AG04450 (cell line): ENCODE measurements around the gene NUDT4B. TPM values are rescaled to one million over a fixed set of nuclear protein-coding genes. Genes with fewer than 3 reads are reported as not detected.
"Not testable (repeated sequence)": the region's sequence is repeated elsewhere in the genome, so short reads cannot be mapped to it uniquely, and the experiment has no call there.

Source experiments
- CTCF ChIA-PET: fragments of 300-600, 350-600 bp; formaldehyde crosslinking; extraction: SDS; loops from one replicate; lab custom pipeline; 2022; ENCODE audit warnings: antibody characterized with exemption, inconsistent platforms; lab: Charles Lee
- POLR2A ChIA-PET: fragments of 350-600 bp; formaldehyde crosslinking; extraction: SDS; loops from one replicate; lab custom pipeline; 2021; ENCODE audit warnings: antibody characterized with exemption, inconsistent platforms; lab: Yijun Ruan, JAX
- DNase-seq: peaks from one replicate; pipeline ENCODE4 v3.0.0-alpha.2; 2011; ENCODE audit warnings: low read depth, low spot score
- H3K27ac ChIP-seq: one replicate; pipeline ENCODE4 v1.5.1; 2012; ENCODE audit warnings: low read depth, low read length, control low read depth
- H3K27me3 ChIP-seq: one replicate; pipeline ENCODE4 v1.6.0; 2012; ENCODE audit warnings: low read length; ENCODE audit not compliant: control insufficient read depth, insufficient read depth
- H3K4me3 ChIP-seq: 2 replicates; pipeline ENCODE4 v1.5.1; 2011; ENCODE audit warnings: mild to moderate bottlenecking, low read depth, low read length, control low read depth
- H3K9me3 ChIP-seq: 2 replicates; pipeline ENCODE4 v1.5.1; 2012; ENCODE audit warnings: low read length; ENCODE audit not compliant: control insufficient read depth, insufficient read depth
- polyA plus RNA-seq: library from polyadenylated mRNA; depleted of rRNA; stranded (reverse); fragments of >200 nt; gene quantifications from 2 replicates; pipeline ENCODE4 v1.2.3, GENCODE V29; 2011

The NUDT4B gene
- polyA plus RNA-seq, 1 experiment, result 18.7 TPM

DNA sequence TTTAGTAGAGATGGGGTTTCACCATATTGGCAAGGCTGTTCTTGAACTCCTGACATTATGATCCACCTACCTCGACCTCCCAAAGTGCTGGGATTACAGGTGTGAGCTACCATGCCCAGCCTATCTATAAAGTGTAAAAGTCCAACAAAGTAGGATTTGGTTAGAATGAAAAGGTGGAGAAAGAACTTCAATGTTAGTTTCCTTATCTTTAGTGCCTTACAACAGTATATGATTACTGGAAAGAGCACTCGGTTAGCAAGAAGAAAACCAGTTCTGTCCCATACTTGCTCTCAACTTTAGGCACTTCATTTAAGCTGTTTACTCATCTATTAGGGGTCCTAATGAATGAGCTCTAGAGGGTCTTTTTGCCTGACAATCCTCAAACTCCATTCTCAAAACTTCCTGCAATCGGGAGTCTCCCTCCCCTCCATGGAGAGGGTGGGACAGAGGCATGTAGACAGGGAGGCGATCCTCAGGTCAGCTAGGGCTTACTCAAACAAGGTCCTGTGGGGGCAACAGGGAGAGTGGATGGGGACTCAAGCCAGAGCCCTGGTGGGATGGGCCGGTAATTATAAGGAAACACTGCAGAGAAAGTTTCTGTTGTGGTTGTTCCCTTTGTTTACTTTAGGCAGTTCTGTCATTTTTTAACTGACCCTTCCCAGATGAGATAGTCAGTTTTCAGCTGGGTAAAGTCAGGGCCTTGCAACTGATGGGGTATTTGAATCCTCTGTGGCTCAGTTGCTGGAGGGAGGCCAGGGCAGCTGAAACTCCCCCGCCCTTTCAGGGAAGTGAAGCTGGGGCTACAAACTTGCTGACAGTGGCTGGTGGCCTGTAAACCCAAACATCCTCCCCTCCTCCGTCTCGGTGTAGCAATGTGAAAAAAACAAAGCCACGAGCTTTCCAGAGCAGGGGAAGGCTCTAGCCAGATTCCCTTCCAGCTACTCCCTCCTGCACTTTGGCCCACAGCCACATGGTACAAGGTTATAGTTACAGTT lies 4.6 kb upstream of the NUDT4B start:
- H3K9me3 ChIP-seq, H3K4me3 ChIP-seq, CTCF ChIA-PET, POLR2A ChIA-PET, H3K27me3 ChIP-seq, H3K27ac ChIP-seq, DNase-seq: not testable (repeated sequence)

DNA sequence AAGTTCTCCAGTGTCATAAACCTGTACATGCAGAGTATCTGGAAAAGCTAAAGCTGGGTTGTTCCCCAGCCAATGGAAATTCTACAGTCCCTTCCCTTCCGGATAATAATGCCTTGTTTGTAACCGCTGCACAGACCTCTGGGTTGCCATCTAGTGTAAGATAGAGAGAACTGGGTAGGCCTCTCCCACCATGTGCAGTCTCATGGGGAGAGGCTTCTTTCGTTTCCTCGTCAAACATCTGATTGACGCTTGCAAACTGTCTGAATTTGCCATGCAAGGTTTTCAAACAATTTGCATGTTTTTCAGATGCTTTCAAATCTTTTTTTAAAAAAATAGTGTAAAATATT lies 734 bp downstream of the NUDT4B start:
- POLR2A ChIA-PET, CTCF ChIA-PET: not testable (repeated sequence)

DNA sequence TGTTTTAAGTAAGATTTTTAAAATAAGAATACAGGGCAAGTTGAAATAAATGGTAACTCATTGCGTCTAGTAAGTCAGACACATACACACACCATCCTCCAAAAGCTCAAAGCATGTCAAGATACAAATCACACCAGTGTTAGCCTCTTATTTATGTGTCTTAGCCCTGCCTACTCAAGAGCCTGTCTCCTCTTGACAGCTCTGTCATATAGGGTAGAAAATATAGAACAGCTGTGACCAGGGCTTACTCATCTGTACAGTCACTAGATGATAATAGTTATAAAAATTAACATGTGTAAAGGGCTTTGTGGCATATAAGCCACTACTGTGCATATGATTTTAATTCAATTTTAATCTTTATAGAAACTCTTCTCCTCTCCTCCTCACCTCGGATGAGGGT lies 7.7 kb downstream of the NUDT4B start:
- POLR2A ChIA-PET, H3K9me3 ChIP-seq, DNase-seq, H3K27ac ChIP-seq, H3K4me3 ChIP-seq, H3K27me3 ChIP-seq, CTCF ChIA-PET: not testable (repeated sequence)

More for the DNA sequence above, 734 bp downstream of the NUDT4B start:
- DNase-seq, H3K9me3 ChIP-seq, H3K27ac ChIP-seq, H3K4me3 ChIP-seq, H3K27me3 ChIP-seq: not testable (repeated sequence)

DNA sequence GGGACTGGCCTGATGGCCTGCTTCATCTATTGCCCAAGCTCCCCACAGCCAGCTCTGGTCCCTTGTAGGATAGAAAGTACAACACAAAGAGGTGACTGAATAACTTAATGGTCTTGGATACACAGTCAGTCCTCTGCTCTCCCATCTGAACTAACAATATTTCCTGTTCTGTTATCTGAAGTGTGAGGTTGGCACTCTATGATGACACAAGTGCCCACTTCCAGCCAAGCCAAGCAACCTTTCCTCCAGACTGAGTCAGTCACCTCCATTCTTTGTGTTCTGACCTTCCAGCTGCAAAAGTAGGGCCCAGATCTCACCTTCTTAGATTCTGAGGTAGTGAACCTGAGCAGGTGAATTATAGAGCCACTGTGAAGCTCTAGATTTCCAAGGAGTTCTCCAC lies 8.9 kb downstream of the NUDT4B start:
- DNase-seq, POLR2A ChIA-PET, H3K9me3 ChIP-seq, H3K27ac ChIP-seq, H3K4me3 ChIP-seq, H3K27me3 ChIP-seq, CTCF ChIA-PET: not testable (repeated sequence)

DNA sequence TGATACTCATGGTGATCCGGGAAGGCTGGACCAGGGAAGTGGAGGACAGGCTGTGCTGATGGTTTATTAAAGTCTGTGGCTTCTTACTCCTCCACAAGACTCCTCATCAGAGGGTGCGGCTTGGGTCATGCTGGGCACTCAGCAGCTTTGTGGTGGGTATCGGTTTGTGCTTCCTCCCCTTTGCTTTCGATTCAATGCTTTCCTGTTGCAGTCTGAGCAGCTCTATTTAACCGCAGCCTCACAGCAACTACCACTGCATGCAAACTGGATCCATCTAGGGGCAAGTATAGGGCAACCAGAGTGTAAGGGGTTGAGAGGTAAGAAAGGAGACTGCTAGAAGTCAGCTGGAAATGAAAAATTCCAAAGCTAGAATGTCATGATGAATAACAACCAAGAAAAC lies 9.8 kb downstream of the NUDT4B start:
- POLR2A ChIA-PET, H3K9me3 ChIP-seq, CTCF ChIA-PET, H3K4me3 ChIP-seq, DNase-seq, H3K27me3 ChIP-seq, H3K27ac ChIP-seq: not testable (repeated sequence)

DNA sequence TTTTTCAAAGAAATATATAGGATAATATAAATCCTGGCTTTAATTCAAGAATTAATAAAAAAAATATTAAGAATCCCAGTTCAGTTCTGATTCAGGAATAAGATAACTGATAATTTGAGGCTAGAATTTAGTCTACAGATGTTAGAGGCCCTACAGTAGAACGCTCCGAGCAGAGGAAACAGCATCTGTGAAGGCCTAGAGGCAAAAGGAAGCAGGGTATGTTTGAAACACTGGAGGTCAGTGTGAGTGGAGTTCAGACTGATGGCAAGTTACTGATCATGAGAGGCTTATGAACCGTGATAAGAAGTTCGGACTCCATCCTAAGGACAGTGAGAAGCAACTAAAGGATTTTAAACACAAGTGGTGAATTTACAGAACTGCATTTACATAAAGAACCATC lies 10.4 kb downstream of the NUDT4B start:
- H3K27me3 ChIP-seq, H3K9me3 ChIP-seq, CTCF ChIA-PET, POLR2A ChIA-PET, H3K27ac ChIP-seq, DNase-seq, H3K4me3 ChIP-seq: not testable (repeated sequence)

DNA sequence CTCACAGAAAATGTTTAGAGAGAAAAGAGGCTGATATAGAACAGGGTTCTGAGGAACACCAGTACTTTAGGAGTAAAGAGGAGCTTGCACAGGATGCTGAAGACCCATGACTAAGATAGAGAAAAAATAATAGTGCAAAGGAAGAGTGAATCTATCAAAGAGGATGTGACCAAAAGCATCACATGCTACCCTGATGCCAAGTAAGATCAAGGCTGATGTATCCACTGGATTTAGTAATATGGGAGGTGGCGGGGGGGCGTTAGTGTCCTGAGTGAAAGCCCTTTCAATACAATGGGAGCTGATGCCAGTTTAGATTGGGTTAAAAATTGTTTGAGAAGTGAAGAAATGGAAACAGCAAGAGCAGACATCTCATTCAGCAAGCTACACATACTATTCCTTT lies 11.2 kb downstream of the NUDT4B start:
- H3K27me3 ChIP-seq, H3K9me3 ChIP-seq, H3K27ac ChIP-seq, CTCF ChIA-PET, DNase-seq, H3K4me3 ChIP-seq, POLR2A ChIA-PET: not testable (repeated sequence)

DNA sequence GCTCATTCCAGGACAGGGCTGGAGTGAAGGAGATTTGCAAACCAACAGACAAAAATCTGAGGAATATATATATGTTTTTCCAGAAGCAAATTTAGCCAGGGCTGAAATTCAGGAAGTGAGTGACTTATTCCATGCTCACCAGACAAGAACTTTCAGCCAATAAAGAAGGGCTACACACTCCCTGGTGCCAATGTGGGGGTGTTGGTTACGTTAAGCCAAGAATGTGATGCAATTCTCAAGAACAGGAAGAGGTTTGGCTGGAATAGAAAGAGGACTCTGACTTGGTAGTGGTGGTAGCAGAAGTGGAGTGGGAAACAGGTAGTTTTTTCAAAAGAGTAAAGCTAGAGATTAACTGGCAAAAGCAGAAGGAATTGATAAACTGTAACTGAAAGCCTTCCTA lies 11.6 kb downstream of the NUDT4B start:
- H3K27me3 ChIP-seq, H3K27ac ChIP-seq, CTCF ChIA-PET, DNase-seq, H3K9me3 ChIP-seq, H3K4me3 ChIP-seq, POLR2A ChIA-PET: not testable (repeated sequence)

DNA sequence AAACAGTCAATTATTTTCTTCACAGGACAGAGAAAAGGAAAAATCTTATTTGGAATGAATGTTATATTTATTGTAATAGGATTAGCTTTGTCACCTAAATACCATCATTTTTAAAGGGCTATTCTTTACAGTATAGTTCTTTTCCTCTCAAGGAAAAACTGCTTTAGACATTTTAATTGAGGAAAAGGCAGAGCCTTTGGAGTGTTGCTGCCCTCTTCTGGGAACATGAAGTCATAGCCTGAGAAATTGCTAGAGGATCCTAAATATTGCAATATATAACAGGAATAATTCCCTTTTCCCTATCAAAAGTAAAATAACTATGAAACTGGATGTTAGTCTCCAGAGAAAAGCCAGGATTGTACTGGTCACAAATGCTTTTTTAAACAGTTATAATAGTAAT lies 12.8 kb downstream of the NUDT4B start:
- POLR2A ChIA-PET, H3K27ac ChIP-seq, CTCF ChIA-PET, DNase-seq, H3K9me3 ChIP-seq, H3K4me3 ChIP-seq, H3K27me3 ChIP-seq: not testable (repeated sequence)

DNA sequence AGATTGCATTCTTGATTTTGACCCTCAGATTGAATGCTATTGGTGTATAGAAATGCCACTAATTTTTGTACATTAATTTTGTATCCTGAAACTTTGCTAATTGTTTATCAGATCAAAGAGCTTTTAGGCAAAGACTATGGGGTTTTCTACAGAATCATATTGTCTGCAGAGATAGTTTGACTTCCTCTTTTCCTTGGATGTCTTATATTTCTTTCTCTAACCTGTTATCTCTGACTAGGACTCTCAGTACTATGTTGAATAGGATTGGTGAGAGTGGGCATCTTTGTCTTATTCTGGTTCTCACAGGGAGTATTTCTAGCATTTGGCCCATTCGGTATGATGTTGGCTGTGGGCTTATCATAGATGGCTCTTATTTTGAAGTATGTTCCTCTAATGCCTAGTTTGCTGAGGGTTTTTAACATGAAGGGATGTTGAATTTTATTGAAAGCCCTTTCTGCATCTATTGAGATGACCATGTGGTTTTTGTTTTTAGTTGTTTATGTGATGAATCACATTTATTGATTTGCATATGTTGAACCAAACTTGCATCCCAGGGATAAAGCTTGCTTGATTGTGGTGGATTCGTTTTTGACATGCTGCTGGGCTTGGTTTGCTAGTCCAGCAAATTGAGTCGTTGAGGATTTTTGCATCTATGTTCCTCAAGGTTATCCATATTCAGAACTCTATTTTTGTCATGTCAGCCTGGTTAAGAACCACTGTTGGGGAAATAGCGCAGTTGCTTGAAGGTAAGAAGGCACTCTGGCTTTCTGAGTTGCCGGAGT lies 16.9 kb downstream of the NUDT4B start:
- H3K9me3 ChIP-seq, H3K4me3 ChIP-seq, POLR2A ChIA-PET, H3K27ac ChIP-seq, CTCF ChIA-PET, H3K27me3 ChIP-seq, DNase-seq: not testable (repeated sequence)

DNA sequence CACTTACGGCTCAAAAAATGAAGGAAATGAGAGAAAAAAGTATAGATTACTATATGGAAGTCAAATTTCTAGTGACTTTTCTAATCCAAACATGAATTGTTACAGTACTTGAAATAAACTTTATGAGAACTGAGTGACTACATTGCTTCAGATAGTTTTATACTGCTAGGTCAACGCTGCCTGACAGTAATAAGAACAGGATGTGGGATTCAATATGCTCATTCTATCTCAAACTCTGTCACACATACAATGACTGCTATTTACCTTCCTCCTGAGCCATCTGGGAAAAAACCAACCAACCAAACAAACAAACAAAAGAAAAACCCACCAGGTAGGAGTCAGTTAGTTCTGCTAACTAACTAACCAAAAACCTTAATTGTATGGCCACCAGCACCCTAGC lies 20.0 kb downstream of the NUDT4B start:
- DNase-seq, CTCF ChIA-PET, H3K9me3 ChIP-seq, H3K4me3 ChIP-seq, POLR2A ChIA-PET, H3K27ac ChIP-seq, H3K27me3 ChIP-seq: not testable (repeated sequence)

DNA sequence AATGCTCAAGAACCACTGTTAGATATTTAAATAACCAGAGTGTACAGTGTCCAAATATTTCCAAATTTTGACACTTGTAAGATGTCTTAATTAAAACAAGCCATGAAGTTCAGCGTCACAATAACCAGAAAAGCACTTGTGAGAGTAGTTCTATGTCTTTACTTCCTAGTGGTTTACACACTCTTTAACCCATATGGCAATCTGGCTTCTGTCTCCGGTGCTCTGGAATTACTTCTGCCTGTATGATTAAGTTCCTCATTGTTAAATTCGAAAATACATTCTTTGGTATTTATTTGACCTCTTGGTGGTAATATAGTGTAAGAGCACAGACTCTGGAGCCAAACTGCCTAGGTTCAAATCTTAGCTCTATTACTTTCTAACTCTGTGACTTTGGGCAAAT lies 20.9 kb downstream of the NUDT4B start:
- H3K27me3 ChIP-seq, H3K9me3 ChIP-seq, CTCF ChIA-PET, POLR2A ChIA-PET, H3K27ac ChIP-seq, DNase-seq, H3K4me3 ChIP-seq: not testable (repeated sequence)
